RWPE1 (cell line): ENCODE measurements around the gene PLCH1.

Source experiments
- CTCF ChIA-PET: fragments of 350-600 bp; sonication (Branson Sonifier 250); formaldehyde crosslinking; extraction: SDS; loops from one replicate; lab custom pipeline; 2021; lab: Yijun Ruan, JAX
- POLR2A ChIA-PET: fragments of 400-600 bp; formaldehyde crosslinking; extraction: SDS; loops from one replicate; lab custom pipeline; 2020; ENCODE audit warnings: antibody characterized with exemption; ENCODE audit not compliant: low non-redundant PET; lab: Yijun Ruan, JAX
- DNase-seq: peaks from one replicate; pipeline ENCODE4 v3.0.0; 2012; ENCODE audit warnings: low spot score
- H3K27ac ChIP-seq: fragments of 450-650 bp; 2 replicates; pipeline ENCODE4 v1.5.1; 2017
- CTCF ChIP-seq: fragments of 450-650 bp; conservative IDR thresholded peaks from 2 replicates; pipeline ENCODE4 v1.5.1; 2017; ENCODE audit warnings: low read depth, mild to moderate bottlenecking

The PLCH1 gene

GRCh38 chr3:155555479-155556060 is 189.3 kb downstream of the PLCH1 start:
- no peak for TF ChIP-seq CTCF
- CTCF ChIA-PET, result no interaction called here
- H3K27ac ChIP-seq, result no peak overlapping the region
- POLR2A ChIA-PET, result no interaction called here
- no peak for DNase-seq

- TF ChIP-seq CTCF, result no peak
- ChIA-PET POLR2A (no interaction called here), CTCF (no interaction called here)
- no peak for DNase-seq
- no peak overlapping the region for H3K27ac ChIP-seq
These were observed 190.0 kb downstream of the PLCH1 start for GRCh38 chr3:155554777-155555451.

- TF ChIP-seq CTCF, result no peak
- CTCF ChIA-PET, result no interaction called here
- DNase-seq, result no peak
- POLR2A ChIA-PET, result no interaction called here
- H3K27ac ChIP-seq, result no peak overlapping the region
These were observed 191.1 kb downstream of the PLCH1 start for GRCh38 chr3:155553780-155554179.

- H3K27ac ChIP-seq, result no peak overlapping the region
- ChIA-PET CTCF (no interaction called here), POLR2A (no interaction called here)
- no peak for DNase-seq
- no peak for TF ChIP-seq CTCF
These were observed 191.5 kb downstream of the PLCH1 start for GRCh38 chr3:155553326-155553725.

- no peak for DNase-seq
- H3K27ac ChIP-seq, result no peak overlapping the region
- CTCF ChIA-PET, result no interaction called here
- TF ChIP-seq CTCF, result no peak
- POLR2A ChIA-PET, result no interaction called here
These were observed 194.5 kb downstream of the PLCH1 start for GRCh38 chr3:155550391-155550790.

- no peak for TF ChIP-seq CTCF
- CTCF ChIA-PET, result interaction anchor here (0.6 kb wide), 1 partner anchor 107 kb away, joined by 3 read pairs; no protein-coding TSS in a partner anchor
These were observed 195.8 kb downstream of the PLCH1 start for GRCh38 chr3:155549087-155549486.

More at GRCh38 chr3:155549087-155549486, 195.8 kb downstream of the PLCH1 start:
- DNase-seq, result no peak
- POLR2A ChIA-PET, result no interaction called here
- H3K27ac ChIP-seq, result no peak overlapping the region
